KOPT-K1 (cell line): ENCODE data around the gene LPCAT1.

Source experiments
- H3K27ac ChIP-seq: fragments of 200-600 bp; sonication (generic); 2 replicates; pipeline ENCODE4 v1.5.1; 2016; ENCODE audit warnings: antibody characterized with exemption, mild to moderate bottlenecking, low read depth, low read length; ENCODE audit not compliant: poor library complexity, severe bottlenecking
- H3K36me3 ChIP-seq: fragments of 200-600 bp; sonication (generic); 2 replicates; pipeline ENCODE4 v1.5.1; 2017; ENCODE audit warnings: antibody characterized with exemption, mild to moderate bottlenecking, low read length, moderate library complexity; ENCODE audit not compliant: insufficient read depth
- H3K9me3 ChIP-seq: fragments of 200-600 bp; sonication (generic); 2 replicates; pipeline ENCODE4 v1.5.1; 2017; ENCODE audit warnings: antibody characterized with exemption, low read length, mild to moderate bottlenecking; ENCODE audit not compliant: insufficient read depth, poor library complexity, severe bottlenecking

LPCAT1 gene

DNA sequence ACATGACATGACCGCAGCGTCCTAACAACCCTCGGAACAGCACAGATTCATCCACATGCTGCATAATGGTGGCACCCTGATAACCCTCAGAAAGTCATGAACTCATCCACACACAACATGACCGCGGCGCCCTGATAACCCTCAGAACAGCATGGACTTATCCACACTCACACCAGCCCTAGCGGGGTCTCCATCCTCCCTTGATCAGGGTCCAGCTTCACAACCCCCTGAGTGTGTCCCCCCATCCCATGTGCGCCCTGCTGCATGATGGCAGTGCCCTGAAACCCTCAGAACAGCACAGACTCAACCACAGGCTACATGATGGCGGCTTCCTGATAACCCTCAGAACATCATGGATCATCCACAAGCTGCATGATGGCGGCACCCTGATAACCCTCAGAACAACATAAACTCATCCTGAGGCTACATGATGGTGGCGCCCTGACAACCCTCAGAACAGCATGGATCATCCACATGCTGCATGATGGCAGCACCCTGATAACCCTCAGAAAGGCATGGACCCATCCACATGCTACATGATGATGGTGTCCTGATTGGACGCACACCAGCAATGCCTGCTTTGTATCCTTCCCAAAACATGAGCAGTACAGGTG lies 106.8 kb downstream of the LPCAT1 start:
- H3K9me3 ChIP-seq: no peaks in the 10 kb centered on the region
- H3K27ac ChIP-seq: no peak overlapping the region

DNA sequence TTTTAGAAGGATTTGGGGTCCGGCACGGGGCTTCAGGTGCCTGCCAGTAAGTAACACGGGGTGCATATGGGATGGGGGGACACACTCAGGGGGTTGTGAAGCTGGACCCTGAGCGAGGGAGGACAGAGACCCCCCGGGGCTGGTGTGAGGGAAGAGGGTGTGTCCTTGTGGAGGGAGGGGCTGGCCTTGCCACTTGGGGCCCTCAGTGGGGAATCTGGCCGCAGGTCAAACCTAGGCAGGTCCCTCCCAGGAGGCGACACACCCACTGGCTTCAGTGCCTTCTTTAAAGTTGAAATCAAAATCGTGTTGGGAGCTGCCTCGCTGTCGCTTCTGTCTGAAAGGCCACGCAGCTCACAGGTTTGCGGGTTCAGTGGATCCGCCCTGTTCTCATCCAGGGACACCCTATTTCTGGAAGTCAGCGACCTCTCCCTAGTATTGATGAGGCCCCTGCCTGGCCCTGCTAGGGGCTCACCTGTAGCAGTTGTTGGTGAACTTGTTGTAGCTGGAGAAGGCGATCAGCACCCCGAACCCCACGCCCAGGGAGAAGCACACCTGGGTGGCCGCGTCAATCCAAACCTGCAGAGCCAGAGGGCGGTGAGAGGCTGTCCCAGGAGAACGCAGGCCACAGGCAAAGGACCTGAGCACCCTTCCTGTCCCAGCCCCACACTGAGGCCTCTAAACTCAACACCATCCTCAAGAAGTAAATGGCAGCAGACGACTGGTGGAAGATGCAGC lies 108.0 kb downstream of the LPCAT1 start:
- Histone ChIP-seq H3K27ac (no peak overlapping the region), H3K36me3 (no peaks in the 10 kb centered on the region), H3K9me3 (no peaks in the 10 kb centered on the region)

More for the DNA sequence above, 106.8 kb downstream of the LPCAT1 start:
- no peaks in the 10 kb centered on the region for H3K36me3 ChIP-seq

DNA sequence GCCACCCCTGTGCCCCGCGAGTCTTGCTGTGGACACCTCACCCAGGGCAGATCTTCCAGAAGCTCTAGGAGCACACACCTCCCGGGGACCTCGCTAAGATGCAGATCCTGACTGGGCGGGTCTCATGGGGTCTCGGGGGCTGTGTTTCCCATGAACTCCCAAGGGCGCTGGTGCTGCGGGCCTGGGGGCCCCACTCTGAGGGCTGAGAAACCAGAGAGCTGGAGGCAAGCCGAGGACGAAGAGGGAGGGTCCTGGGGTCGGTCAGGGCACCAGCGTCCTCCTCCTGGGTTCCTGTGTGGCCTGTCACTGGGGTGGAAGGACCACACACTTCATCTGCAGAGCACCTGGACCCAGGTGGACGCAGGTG lies 108.7 kb downstream of the LPCAT1 start:
- Histone ChIP-seq H3K27ac (no peak overlapping the region), H3K9me3 (no peaks in the 10 kb centered on the region), H3K36me3 (no peaks in the 10 kb centered on the region)

DNA sequence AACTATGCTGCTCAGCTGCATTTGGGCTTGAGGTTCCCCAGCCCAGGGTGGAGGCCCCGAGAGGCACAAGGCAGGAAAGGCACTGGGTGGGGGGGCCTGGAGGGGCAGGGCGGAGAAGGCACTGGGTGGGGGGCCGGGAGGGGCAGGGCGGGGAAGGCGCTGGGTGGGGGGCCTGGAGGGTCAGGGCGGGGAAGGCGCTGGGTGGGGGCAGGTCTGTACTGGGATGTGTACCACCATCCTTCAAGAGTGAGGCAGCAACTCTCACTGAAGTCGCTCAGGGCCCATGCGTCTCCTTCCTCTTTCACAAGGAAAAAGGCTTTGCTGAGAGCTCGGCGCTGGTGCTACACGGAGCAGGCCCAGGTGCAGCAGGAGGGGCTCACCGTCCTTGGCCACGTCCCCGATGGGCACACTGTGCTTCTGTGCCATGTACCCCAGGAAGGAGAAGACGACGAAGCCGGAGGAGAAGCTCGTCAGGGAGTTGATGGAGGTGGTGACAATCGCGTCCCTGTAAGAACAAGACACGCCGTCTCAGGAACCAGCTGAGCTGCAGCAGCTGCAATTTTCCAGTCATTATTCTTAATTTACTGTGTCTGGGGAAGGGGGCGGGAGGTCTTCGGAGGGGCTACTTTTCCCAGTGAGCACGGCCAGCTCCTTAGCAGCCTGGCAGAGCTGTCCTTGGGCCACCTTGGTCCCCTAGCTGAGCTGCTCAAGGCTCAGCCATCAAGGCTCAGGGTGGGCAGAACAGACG lies 109.3 kb downstream of the LPCAT1 start:
- Histone ChIP-seq H3K27ac (no peak overlapping the region), H3K9me3 (no peaks in the 10 kb centered on the region), H3K36me3 (no peaks in the 10 kb centered on the region)

DNA sequence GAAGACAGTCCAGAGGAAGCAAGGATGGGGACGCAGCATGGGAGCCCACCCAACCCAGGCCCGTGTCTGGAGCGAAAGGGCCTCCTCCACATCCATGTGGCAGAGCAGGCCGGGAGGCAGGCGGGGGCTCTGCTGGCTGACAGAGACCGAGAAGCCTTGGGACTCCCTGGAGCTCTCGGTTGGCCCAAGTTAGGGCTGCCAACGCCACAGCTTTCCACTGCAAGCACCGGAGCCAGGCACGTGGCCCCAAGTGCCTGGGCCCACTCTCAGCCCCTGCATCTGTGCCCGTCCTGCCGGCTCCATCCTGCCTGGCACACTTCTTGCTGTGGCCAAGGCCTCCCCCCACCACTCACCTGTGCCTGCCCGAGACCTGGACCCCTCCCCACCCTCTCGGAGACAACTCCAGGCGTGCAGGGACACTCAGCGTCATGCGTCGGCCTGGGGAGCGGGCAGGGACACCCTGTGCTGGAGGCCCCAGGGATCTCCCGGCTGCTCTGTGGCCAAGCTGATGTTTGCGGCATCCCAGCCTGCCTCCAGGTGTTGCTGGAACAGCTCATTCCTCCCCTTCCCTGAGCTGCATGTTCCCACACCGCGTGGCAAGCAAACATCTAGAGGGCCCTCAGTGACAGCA lies 110.0 kb downstream of the LPCAT1 start:
- H3K36me3 ChIP-seq: no peaks in the 10 kb centered on the region
- no peaks in the 10 kb centered on the region for H3K9me3 ChIP-seq
- no peak overlapping the region for H3K27ac ChIP-seq

DNA sequence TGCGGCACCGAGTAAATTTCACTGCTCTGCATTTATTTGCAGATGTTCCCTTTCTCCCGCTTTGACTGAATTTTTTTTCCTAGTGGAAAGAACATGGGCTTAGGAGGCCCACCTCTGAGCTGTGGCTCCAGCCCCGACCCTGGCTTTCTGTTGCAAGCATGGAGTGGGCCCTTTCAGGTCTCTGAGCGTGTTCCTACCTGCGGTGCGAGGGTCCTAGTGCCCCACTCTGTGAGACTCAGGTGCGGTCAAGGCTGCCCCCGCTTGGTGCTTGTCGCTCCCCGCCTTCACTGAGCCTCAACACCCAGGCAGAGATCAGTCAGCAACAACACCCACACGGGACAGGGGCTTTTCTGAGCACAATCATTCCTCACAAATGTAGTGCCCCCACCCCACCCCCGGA lies 110.5 kb downstream of the LPCAT1 start:
- Histone ChIP-seq H3K9me3 (no peaks in the 10 kb centered on the region), H3K27ac (no peak overlapping the region), H3K36me3 (no peaks in the 10 kb centered on the region)

DNA sequence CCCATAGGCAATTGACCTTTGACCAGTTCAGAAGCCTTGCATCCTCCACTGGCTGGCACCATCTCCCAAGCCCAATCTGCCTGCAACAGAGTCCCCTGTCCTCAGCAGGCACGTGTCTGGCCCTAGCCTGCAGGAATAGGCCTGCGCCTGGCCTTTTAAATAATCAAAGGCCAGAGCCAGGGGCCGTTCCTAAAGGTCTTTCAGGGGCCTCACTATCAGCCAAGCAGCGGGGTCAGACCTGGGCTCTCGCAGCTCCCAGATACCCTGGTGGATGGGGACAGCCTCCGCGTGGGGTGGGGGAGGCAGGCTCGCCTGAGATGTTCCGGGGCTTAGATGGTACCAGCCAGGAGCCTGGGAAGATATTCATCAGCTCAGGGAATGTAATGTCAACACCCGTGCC lies 111.1 kb downstream of the LPCAT1 start:
- Histone ChIP-seq H3K27ac (no peak overlapping the region), H3K9me3 (no peaks in the 10 kb centered on the region)

DNA sequence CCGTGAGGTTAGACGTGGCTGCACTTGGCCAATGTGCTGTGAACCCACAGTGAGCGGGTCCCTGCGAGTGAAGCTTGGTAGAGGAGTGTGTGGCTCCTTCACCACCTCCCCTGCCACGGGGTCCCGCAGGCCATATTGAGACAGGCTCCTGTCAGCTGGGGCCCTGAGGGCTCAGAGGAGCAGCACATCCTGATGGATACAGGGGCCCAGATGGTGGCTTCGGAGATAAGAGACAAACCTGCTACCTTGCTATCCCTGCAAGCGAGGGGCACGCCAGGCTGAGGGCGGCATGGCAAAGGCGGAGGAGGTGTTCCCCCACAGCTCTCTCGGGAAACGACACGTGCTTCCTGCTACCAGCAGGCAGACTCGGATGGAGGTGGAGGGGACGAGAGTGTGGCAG lies 111.6 kb downstream of the LPCAT1 start:
- H3K36me3 ChIP-seq: no peaks in the 10 kb centered on the region
- H3K9me3 ChIP-seq: no peaks in the 10 kb centered on the region
- no peak overlapping the region for H3K27ac ChIP-seq

More for the DNA sequence above, 111.1 kb downstream of the LPCAT1 start:
- no peaks in the 10 kb centered on the region for H3K36me3 ChIP-seq
